Common myeloid progenitor, CD34-positive (primary cell): ENCODE results near the gene CZIB.

Experiments
- CTCF ChIA-PET: fragments of 350-600 bp; sonication (Branson Sonifier 250); formaldehyde crosslinking; loops from one replicate; lab custom pipeline; 2021; ENCODE audit warnings: antibody characterized with exemption; lab: Charles Lee
- POLR2A ChIA-PET: fragments of 350-600 bp; sonication (Branson Sonifier 250); formaldehyde crosslinking; loops from one replicate; lab custom pipeline; 2021; ENCODE audit warnings: antibody characterized with exemption; lab: Charles Lee
- DNase-seq, 3 donors: peaks; one replicate each; pipeline versions ENCODE4 v3.0.0 to v3.0.0-alpha.2; 2013
- H3K27ac ChIP-seq, 2 experiments: 1 replicate in 1 of 2; 2 replicates in 1 of 2; pipeline ENCODE4 v1.7.0; 2013; ENCODE audit warnings: inconsistent platforms in 2 of 2, low read length in 2 of 2, mild to moderate bottlenecking in 2 of 2, low read depth in 1 of 2, moderate library complexity in 1 of 2; ENCODE audit not compliant: severe bottlenecking in 2 of 2, insufficient read depth in 1 of 2, poor library complexity in 1 of 2
- H3K27me3 ChIP-seq, 5 experiments: replicated peaks in 2 of 5; 1 replicate in 3 of 5; 2 replicates in 2 of 5; pipeline versions ENCODE4 v1.6.1 to v1.7.0; 2013; ENCODE audit warnings: low read length in 4 of 5, mild to moderate bottlenecking in 2 of 5, moderate library complexity in 2 of 5, inconsistent platforms in 1 of 5; ENCODE audit not compliant: insufficient read depth in 5 of 5, control insufficient read depth in 4 of 5
- H3K36me3 ChIP-seq, 4 experiments: 1 replicate in 2 of 4; 2 replicates in 2 of 4; pipeline versions ENCODE4 v1.6.1 to v1.7.0; 2013; ENCODE audit warnings: low read length in 3 of 4, control low read depth in 1 of 4, mild to moderate bottlenecking in 1 of 4; ENCODE audit not compliant: control insufficient read depth in 4 of 4, insufficient read depth in 4 of 4
- H3K4me1 ChIP-seq, 4 experiments: 1 replicate in 3 of 4; 2 replicates in 1 of 4; pipeline versions ENCODE4 v1.6.1 to v1.7.1; 2013; ENCODE audit warnings: low read length in 3 of 4, mild to moderate bottlenecking in 3 of 4, control low read depth in 1 of 4, inconsistent platforms in 1 of 4, moderate library complexity in 1 of 4; ENCODE audit not compliant: control insufficient read depth in 4 of 4, insufficient read depth in 4 of 4; ENCODE audit errors: control extremely low read depth in 1 of 4
- H3K4me3 ChIP-seq, 7 experiments: 1 replicate in 4 of 7; 2 replicates in 3 of 7; pipeline versions ENCODE4 v1.5.1 to v1.7.0; 2013; ENCODE audit warnings: mild to moderate bottlenecking in 7 of 7, low read length in 6 of 7, moderate library complexity in 6 of 7, inconsistent platforms in 2 of 7, low read depth in 2 of 7, control low read depth in 1 of 7; ENCODE audit not compliant: insufficient read depth in 4 of 7, control insufficient read depth in 1 of 7; ENCODE audit errors: extremely low read depth in 1 of 7
- H3K9me3 ChIP-seq, 5 experiments: 1 replicate in 4 of 5; 2 replicates in 1 of 5; pipeline versions ENCODE4 v1.6.1 to v1.7.1; 2013; ENCODE audit warnings: low read length in 4 of 5, mild to moderate bottlenecking in 2 of 5, inconsistent platforms in 1 of 5, low read depth in 1 of 5, moderate library complexity in 1 of 5; ENCODE audit not compliant: control insufficient read depth in 4 of 5, insufficient read depth in 2 of 5; ENCODE audit errors: control extremely low read depth in 1 of 5
- WGBS: methylation state at CpG from one replicate; pipeline ENCODE4 v1.1.5; 2013; ENCODE audit not compliant: insufficient coverage; 5-methylcytosine and 5-hydroxymethylcytosine counted together

CZIB gene

GRCh38 chr1:53262000-53262399, 41.6 kb upstream of the CZIB start:
- H3K27ac ChIP-seq: no peak overlapping the region
- POLR2A ChIA-PET: interaction anchor here (0.9 kb wide), 1 partner anchor 35 kb away, joined by 3 read pairs; no protein-coding TSS in a partner anchor
- WGBS: 86% methylated on average over 1 of the region's 3 CpGs
- no peaks in the 10 kb centered on the region for H3K4me1 ChIP-seq
- H3K4me3 ChIP-seq: no peak overlapping the region
- no peaks in the 10 kb centered on the region for H3K27me3 ChIP-seq
- no peaks in the 10 kb centered on the region for H3K9me3 ChIP-seq
- CTCF ChIA-PET: interaction anchor here (1.2 to 1.6 kb wide), 5 partner anchors 9 to 131 kb away, joined by 3 to 5 read pairs (median 3); no protein-coding TSS in a partner anchor
- H3K36me3 ChIP-seq: peaks cover 24 to 99% (median 75%) of the 10 kb centered on the region in 4 experiments
- DNase-seq: no peak

GRCh38 chr1:53260631-53261247, 40.3 kb upstream of the CZIB start:
- CTCF ChIA-PET: interaction anchor here (1.6 kb wide), 1 partner anchor 17 kb away, joined by 5 read pairs; no protein-coding TSS in a partner anchor

GRCh38 chr1:53259932-53260331, 39.5 kb upstream of the CZIB start:
- no peak for DNase-seq
- Histone ChIP-seq H3K36me3 (peaks cover 24 to 99% (median 66%) of the 10 kb centered on the region in 4 experiments), H3K9me3 (no peaks in the 10 kb centered on the region), H3K27me3 (no peaks in the 10 kb centered on the region), H3K4me1 (no peaks in the 10 kb centered on the region), H3K27ac (no peak overlapping the region), H3K4me3 (no peak overlapping the region)
- ChIA-PET POLR2A (no interaction called here), CTCF (interaction anchor here (1.4 kb wide), 1 partner anchor 8 kb away, joined by 3 read pairs; no protein-coding TSS in a partner anchor)
- WGBS: 100% methylated on average over 1 of the region's 2 CpGs

More at GRCh38 chr1:53260631-53261247, 40.3 kb upstream of the CZIB start:
- no peak for DNase-seq
- Histone ChIP-seq H3K4me3 (no peak overlapping the region), H3K27me3 (no peaks in the 10 kb centered on the region), H3K36me3 (peaks cover 27 to 99% (median 71%) of the 10 kb centered on the region in 4 experiments), H3K9me3 (no peaks in the 10 kb centered on the region), H3K27ac (no peak overlapping the region), H3K4me1 (no peaks in the 10 kb centered on the region)
- WGBS: 94% methylated on average over 3 of the region's 4 CpGs
- POLR2A ChIA-PET: no interaction called here

- ChIA-PET POLR2A (no interaction called here), CTCF (interaction anchor here (0.9 kb wide), 1 partner anchor 20 kb away, joined by 3 read pairs; no protein-coding TSS in a partner anchor)
- H3K4me3 ChIP-seq: no peak overlapping the region
- peaks cover 22 to 96% (median 61%) of the 10 kb centered on the region in 4 experiments for H3K36me3 ChIP-seq
- no peaks in the 10 kb centered on the region for H3K4me1 ChIP-seq
- H3K9me3 ChIP-seq: no peaks in the 10 kb centered on the region
- no peak for DNase-seq
- H3K27me3 ChIP-seq: no peaks in the 10 kb centered on the region
- WGBS: 100% methylated on average over 1 of the region's 1 CpG
- H3K27ac ChIP-seq: no peak overlapping the region
Measured at GRCh38 chr1:53258216-53258615, 37.8 kb upstream of the CZIB start.

DNA sequence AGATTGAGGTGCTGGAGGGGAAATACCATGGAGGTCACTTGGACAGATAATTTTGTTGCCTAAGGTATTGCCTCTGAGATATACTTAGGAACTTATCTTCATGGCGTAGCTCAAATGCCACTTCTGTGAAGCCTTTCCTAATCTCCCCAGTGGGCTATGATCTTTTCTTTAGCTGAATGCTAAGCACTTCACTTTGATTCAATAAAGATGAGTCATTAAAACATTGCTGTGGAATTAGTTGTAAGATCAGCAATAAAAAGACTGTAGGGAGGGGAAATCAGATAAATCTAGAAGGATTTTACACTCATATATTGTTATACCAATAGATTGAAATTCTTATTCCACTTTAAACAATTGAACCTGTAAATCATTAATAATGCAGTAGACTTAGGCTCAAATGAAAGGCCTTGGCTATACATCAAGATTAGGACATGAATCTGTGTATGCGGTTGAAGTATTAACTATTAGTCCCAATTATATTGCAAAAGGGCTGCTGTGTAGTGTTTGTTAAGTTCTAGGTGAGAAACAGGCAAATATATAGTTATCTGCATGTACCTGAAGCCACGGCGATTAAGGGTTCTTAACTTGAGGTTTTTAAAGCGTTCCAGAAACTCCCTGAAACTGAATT, 37.1 kb upstream of the CZIB start:
- POLR2A ChIA-PET: interaction anchor here (0.6 kb wide), 1 partner anchor 1164 kb away, joined by 4 read pairs; no protein-coding TSS in a partner anchor
- H3K4me3 ChIP-seq: no peak overlapping the region
- no peaks in the 10 kb centered on the region for H3K9me3 ChIP-seq
- peaks cover 20 to 92% (median 55%) of the 10 kb centered on the region in 4 experiments for H3K36me3 ChIP-seq
- no peaks in the 10 kb centered on the region for H3K27me3 ChIP-seq
- CTCF ChIA-PET: no interaction called here
- H3K4me1 ChIP-seq: no peaks in the 10 kb centered on the region
- WGBS: 100% methylated on average over 4 of the region's 5 CpGs
- DNase-seq: no peak
- H3K27ac ChIP-seq: no peak overlapping the region

GRCh38 chr1:53256511-53257453, 36.3 kb upstream of the CZIB start:
- POLR2A ChIA-PET: interaction anchor here (0.6 kb wide), 1 partner anchor 1163 kb away, joined by 4 read pairs; no protein-coding TSS in a partner anchor
- CTCF ChIA-PET: interaction anchor here (1.0 kb wide), 1 partner anchor 136 kb away, joined by 3 read pairs; no protein-coding TSS in a partner anchor
- Histone ChIP-seq H3K9me3 (no peaks in the 10 kb centered on the region), H3K4me1 (no peaks in the 10 kb centered on the region), H3K36me3 (peaks cover 17 to 90% (median 47%) of the 10 kb centered on the region in 4 experiments), H3K27ac (no peak overlapping the region), H3K27me3 (no peaks in the 10 kb centered on the region), H3K4me3 (no peak overlapping the region)
- DNase-seq: no peak
- 99% methylated on average over 8 of the region's 11 CpGs for WGBS
